GM21825 (cell line): ENCODE measurements around the gene CHURC1.
A peak's percentile ranks its signal among the peaks of the same experiment; 100 is the strongest.
"Not testable (repeated sequence)": the region's sequence is repeated elsewhere in the genome, so short reads cannot be mapped to it uniquely, and the experiment has no call there.

ENCODE experiments used
- ATAC-seq: cut with Tn5 transposase; IDR thresholded peaks from one replicate; pipeline ENCODE4 v1.9.1; 2021; ENCODE audit warnings: mild to moderate bottlenecking, moderate library complexity; ENCODE audit not compliant: unreplicated experiment

Gene CHURC1

GRCh38 chr14:64906022-64906421 is 8.2 kb upstream of the CHURC1 start:
- no peak for ATAC-seq

- ATAC-seq, result no peak
Observed at GRCh38 chr14:64910847-64911495, 3.3 kb upstream of the CHURC1 start.

- no peak for ATAC-seq
Observed at GRCh38 chr14:64912261-64912660, 2.0 kb upstream of the CHURC1 start.

GRCh38 chr14:64913477-64913876 is 778 bp upstream of the CHURC1 start:
- ATAC-seq, result not testable (repeated sequence)

GRCh38 chr14:64915029-64915424 is 772 bp downstream of the CHURC1 start:
- no peak for ATAC-seq

GRCh38 chr14:64915797-64916196 is 1.5 kb downstream of the CHURC1 start:
- ATAC-seq, result no peak

- ATAC-seq, result no peak
Observed at GRCh38 chr14:64918216-64918615, 4.0 kb downstream of the CHURC1 start.

- ATAC-seq, result no peak
Observed at GRCh38 chr14:64919215-64919614, 5.0 kb downstream of the CHURC1 start.

GRCh38 chr14:64919618-64920017 is 5.4 kb downstream of the CHURC1 start:
- ATAC-seq, result no peak

- no peak for ATAC-seq
Observed at GRCh38 chr14:64920465-64920864, 6.2 kb downstream of the CHURC1 start.

GRCh38 chr14:64923015-64923414 is 8.8 kb downstream of the CHURC1 start:
- no peak for ATAC-seq

- ATAC-seq, result no peak
Observed at GRCh38 chr14:64926398-64926995, 12.2 kb downstream of the CHURC1 start.

GRCh38 chr14:64927031-64927430 is 12.8 kb downstream of the CHURC1 start:
- no peak for ATAC-seq

GRCh38 chr14:64928239-64929013 is 14.2 kb downstream of the CHURC1 start:
- peak; percentile 85 for ATAC-seq

GRCh38 chr14:64929014-64929359 is 14.7 kb downstream of the CHURC1 start:
- ATAC-seq, result no peak

GRCh38 chr14:64930085-64930843 is 16.0 kb downstream of the CHURC1 start:
- ATAC-seq, result no peak

- no peak for ATAC-seq
Observed at GRCh38 chr14:64931123-64931522, 16.9 kb downstream of the CHURC1 start.

- ATAC-seq, result no peak
Observed at GRCh38 chr14:64932231-64932630, 18.0 kb downstream of the CHURC1 start.

GRCh38 chr14:64934338-64934929 is 20.2 kb downstream of the CHURC1 start:
- ATAC-seq, result no peak

- ATAC-seq, result no peak
Observed at GRCh38 chr14:64935508-64935907, 21.3 kb downstream of the CHURC1 start.

GRCh38 chr14:64937171-64937820 is 23.0 kb downstream of the CHURC1 start:
- ATAC-seq, result no peak
